HG02610 (cell line): Measurements from ENCODE around the gene CCDC92.

Experiments used
- ATAC-seq: cut with Tn5 transposase; IDR thresholded peaks from one replicate; pipeline ENCODE4 v1.9.1; 2021; ENCODE audit warnings: mild to moderate bottlenecking, moderate library complexity; ENCODE audit not compliant: unreplicated experiment

Gene CCDC92

GRCh38 chr12:123891516-123892179 is 81.0 kb downstream of the CCDC92 start:
- ATAC-seq: no peak

GRCh38 chr12:123891011-123891410 is 81.6 kb downstream of the CCDC92 start:
- ATAC-seq: no peak

GRCh38 chr12:123890536-123890902 is 82.1 kb downstream of the CCDC92 start:
- ATAC-seq: no peak

GRCh38 chr12:123889848-123890535 is 82.6 kb downstream of the CCDC92 start:
- no peak for ATAC-seq

- no peak for ATAC-seq
These were observed 83.6 kb downstream of the CCDC92 start for GRCh38 chr12:123888989-123889388.

GRCh38 chr12:123886931-123887582 is 85.6 kb downstream of the CCDC92 start:
- no peak for ATAC-seq

GRCh38 chr12:123886258-123886657 is 86.4 kb downstream of the CCDC92 start:
- no peak for ATAC-seq
